Gastroesophageal sphincter (tissue), 3 donors: ENCODE data around the gene TMEM121B.

Source experiments
- EP300 ChIP-seq: sonication (generic); formaldehyde crosslinking; IDR thresholded peaks from one replicate; pipeline ENCODE4 v1.6.1; 2017; ENCODE audit warnings: antibody characterized with exemption, mild to moderate bottlenecking
- POLR2A ChIP-seq, 2 donors: fragments of 450-650 bp; IDR thresholded peaks; one replicate each; pipeline ENCODE4 v1.6.1; 2017; ENCODE audit warnings: antibody characterized with exemption in 2 of 2, mild to moderate bottlenecking in 2 of 2, moderate library complexity in 1 of 2
- POLR2AphosphoS5 ChIP-seq: sonication (generic); formaldehyde crosslinking; IDR thresholded peaks from one replicate; pipeline ENCODE4 v1.6.1; 2017; ENCODE audit warnings: antibody characterized with exemption
- TF ChIP-seq, protein P1 (sequence below), 4 experiments: fragments of 200-600 bp in 2 of 4; fragments of 450-650 bp in 2 of 4; sonication (generic) in 1 of 4; IDR thresholded peaks; one replicate each; pipeline ENCODE4 v1.5.1; 2017 to 2019; ENCODE audit warnings: antibody characterized with exemption in 4 of 4, mild to moderate bottlenecking in 2 of 4, moderate library complexity in 2 of 4

DNA sequence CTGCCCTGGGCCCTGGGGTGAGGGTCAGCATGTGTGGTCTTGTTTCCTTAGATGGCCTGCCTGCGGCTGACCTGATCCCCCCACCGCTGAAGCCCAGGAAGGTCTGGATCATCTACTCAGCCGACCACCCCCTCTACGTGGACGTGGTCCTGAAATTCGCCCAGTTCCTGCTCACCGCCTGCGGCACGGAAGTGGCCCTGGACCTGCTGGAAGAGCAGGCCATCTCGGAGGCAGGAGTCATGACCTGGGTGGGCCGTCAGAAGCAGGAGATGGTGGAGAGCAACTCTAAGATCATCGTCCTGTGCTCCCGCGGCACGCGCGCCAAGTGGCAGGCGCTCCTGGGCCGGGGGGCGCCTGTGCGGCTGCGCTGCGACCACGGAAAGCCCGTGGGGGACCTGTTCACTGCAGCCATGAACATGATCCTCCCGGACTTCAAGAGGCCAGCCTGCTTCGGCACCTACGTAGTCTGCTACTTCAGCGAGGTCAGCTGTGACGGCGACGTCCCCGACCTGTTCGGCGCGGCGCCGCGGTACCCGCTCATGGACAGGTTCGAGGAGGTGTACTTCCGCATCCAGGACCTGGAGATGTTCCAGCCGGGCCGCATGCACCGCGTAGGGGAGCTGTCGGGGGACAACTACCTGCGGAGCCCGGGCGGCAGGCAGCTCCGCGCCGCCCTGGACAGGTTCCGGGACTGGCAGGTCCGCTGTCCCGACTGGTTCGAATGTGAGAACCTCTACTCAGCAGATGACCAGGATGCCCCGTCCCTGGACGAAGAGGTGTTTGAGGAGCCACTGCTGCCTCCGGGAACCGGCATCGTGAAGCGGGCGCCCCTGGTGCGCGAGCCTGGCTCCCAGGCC, 12.7 kb downstream of the TMEM121B start:
- TF ChIP-seq POLR2AphosphoS5 = no peak
- TF ChIP-seq POLR2A (IDR thresholded peaks at IDR 0.05) = no peak
- TF ChIP-seq, protein P1, sequence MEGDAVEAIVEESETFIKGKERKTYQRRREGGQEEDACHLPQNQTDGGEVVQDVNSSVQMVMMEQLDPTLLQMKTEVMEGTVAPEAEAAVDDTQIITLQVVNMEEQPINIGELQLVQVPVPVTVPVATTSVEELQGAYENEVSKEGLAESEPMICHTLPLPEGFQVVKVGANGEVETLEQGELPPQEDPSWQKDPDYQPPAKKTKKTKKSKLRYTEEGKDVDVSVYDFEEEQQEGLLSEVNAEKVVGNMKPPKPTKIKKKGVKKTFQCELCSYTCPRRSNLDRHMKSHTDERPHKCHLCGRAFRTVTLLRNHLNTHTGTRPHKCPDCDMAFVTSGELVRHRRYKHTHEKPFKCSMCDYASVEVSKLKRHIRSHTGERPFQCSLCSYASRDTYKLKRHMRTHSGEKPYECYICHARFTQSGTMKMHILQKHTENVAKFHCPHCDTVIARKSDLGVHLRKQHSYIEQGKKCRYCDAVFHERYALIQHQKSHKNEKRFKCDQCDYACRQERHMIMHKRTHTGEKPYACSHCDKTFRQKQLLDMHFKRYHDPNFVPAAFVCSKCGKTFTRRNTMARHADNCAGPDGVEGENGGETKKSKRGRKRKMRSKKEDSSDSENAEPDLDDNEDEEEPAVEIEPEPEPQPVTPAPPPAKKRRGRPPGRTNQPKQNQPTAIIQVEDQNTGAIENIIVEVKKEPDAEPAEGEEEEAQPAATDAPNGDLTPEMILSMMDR (IDR thresholded peaks at IDR 0.05) = no peak
- TF ChIP-seq EP300 = no peak
